Chondrocyte (in vitro differentiated cells): Measurements from ENCODE around the gene HLTF. TPM values are rescaled to one million over a fixed set of nuclear protein-coding genes. Genes with fewer than 3 reads are reported as not detected.

ENCODE experiments used
- DNase-seq: peaks from one replicate; pipeline ENCODE4 v3.0.0; 2021; ENCODE audit warnings: mixed read lengths, low spot score
- H3K27ac Mint-ChIP-seq: one replicate; pipeline ENCODE4 v1.8.0; 2021; ENCODE audit warnings: mild to moderate bottlenecking, moderate library complexity, mixed read lengths; ENCODE audit not compliant: unreplicated experiment
- H3K27me3 Mint-ChIP-seq: 2 replicates; pipeline ENCODE4 v1.8.0; 2021; ENCODE audit warnings: low read depth, mixed read lengths
- H3K36me3 Mint-ChIP-seq: 2 replicates; pipeline ENCODE4 v1.8.0; 2021; ENCODE audit warnings: low read depth, mixed read lengths
- H3K4me1 Mint-ChIP-seq: 2 replicates; pipeline ENCODE4 v1.8.0; 2021; ENCODE audit warnings: low read depth, mild to moderate bottlenecking, mixed read lengths
- H3K4me3 Mint-ChIP-seq: one replicate; pipeline ENCODE4 v1.8.0; 2021; ENCODE audit warnings: mild to moderate bottlenecking, moderate library complexity, mixed read lengths; ENCODE audit not compliant: unreplicated experiment
- H3K9me3 Mint-ChIP-seq: 2 replicates; pipeline ENCODE4 v1.8.0; 2021; ENCODE audit warnings: low read depth, mixed read lengths
- CTCF ChIP-seq: fragments of 200-600 bp; sonication (generic); IDR thresholded peaks from 2 replicates; pipeline ENCODE4 v1.5.0; 2021; ENCODE audit warnings: antibody characterized with exemption, mild to moderate bottlenecking, moderate library complexity
- total RNA-seq: library from RNA; stranded (reverse); gene quantifications from 3 replicates; pipeline ENCODE4 v1.2.1, GENCODE V29; 2021

Gene HLTF
- total RNA-seq, 1 donor from 2014 or later, result 30.9 TPM

DNA sequence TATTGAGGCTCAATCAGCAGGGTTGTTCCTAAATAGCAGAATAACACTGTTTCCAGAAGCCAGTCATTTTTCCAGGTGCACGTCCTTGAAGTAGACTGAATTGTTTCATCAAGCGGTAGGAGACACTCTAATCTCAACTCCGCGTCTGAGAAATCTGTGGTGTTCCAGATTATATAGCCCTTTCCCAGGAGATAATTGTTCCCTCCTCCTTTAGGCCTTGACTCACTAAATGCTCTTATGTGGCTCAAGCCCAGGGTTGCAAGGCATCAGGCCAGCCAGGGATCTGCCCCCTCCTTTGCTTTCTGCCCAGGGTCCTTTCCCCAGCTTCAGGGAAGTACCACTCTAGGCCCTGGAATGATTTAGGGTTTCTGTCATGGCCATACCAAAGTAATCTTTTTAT, 5.7 kb upstream of the HLTF start:
- Mint-ChIP-seq H3K4me1 (no peaks in the 10 kb centered on the region), H3K36me3 (no peaks in the 10 kb centered on the region), H3K27ac (no peak overlapping the region), H3K4me3 (no peak overlapping the region), H3K27me3 (no peaks in the 10 kb centered on the region), H3K9me3 (no peaks in the 10 kb centered on the region)
- no peak for DNase-seq
- TF ChIP-seq CTCF, result no peak

DNA sequence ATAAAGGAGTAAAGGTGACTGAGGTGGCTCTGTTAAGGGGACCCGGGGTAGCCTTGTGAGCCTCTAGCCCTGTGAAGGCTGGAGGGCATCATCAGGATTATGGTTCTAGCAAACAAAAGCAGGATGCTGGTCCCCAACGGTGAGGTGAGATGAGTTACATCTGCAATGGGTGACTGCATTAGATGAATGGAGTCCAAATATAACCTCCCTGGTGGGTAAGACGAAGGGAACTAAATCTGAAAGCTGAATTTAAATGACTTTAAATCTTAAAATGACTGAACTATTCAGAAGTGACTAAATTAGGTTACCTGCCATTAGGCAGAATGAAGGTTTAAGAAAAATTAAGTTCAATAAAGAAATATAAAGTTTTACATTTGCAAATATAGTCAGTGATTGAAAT, 4.6 kb upstream of the HLTF start:
- Mint-ChIP-seq H3K36me3 (no peaks in the 10 kb centered on the region), H3K4me3 (no peak overlapping the region), H3K9me3 (peaks cover 2% of the 10 kb centered on the region), H3K4me1 (peaks cover 2% of the 10 kb centered on the region), H3K27ac (no peak overlapping the region), H3K27me3 (no peaks in the 10 kb centered on the region)
- DNase-seq, result no peak
- no peak for TF ChIP-seq CTCF

DNA sequence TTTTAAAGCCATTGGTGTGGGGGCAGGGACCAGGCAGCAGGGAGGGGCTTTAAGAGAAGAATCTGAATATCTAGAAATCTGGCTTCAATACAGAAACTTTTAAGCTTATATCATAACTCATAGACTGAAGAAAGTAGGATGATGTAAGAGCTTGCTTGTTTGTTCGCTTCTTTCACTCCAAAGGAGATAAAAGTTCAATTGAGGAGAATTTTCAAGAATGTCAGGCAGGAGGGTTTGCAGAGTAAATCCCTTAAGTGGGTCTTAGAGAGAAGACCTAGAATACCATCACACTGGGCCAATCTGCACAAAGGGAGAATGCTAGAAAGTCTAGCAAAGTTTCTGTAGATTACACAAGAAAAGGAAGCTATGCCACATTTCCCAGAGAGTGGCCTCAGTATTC, 4.1 kb upstream of the HLTF start:
- Mint-ChIP-seq H3K9me3 (peaks cover 2% of the 10 kb centered on the region), H3K27ac (no peak overlapping the region), H3K27me3 (no peaks in the 10 kb centered on the region), H3K36me3 (no peaks in the 10 kb centered on the region), H3K4me1 (peaks cover 5% of the 10 kb centered on the region), H3K4me3 (no peak overlapping the region)
- DNase-seq, result no peak
- TF ChIP-seq CTCF, result no peak

GRCh38 chr3:149089395-149089794, 3.1 kb upstream of the HLTF start:
- H3K36me3 Mint-ChIP-seq, result peaks cover 2% of the 10 kb centered on the region
- no peak overlapping the region for H3K4me3 Mint-ChIP-seq
- H3K4me1 Mint-ChIP-seq, result peaks cover 16% of the 10 kb centered on the region
- DNase-seq, result no peak
- H3K27me3 Mint-ChIP-seq, result no peaks in the 10 kb centered on the region
- H3K9me3 Mint-ChIP-seq, result peaks cover 2% of the 10 kb centered on the region
- no peak for TF ChIP-seq CTCF
- no peak overlapping the region for H3K27ac Mint-ChIP-seq

- Mint-ChIP-seq H3K4me1 (peaks cover 23% of the 10 kb centered on the region), H3K27me3 (no peaks in the 10 kb centered on the region), H3K9me3 (peaks cover 2% of the 10 kb centered on the region), H3K36me3 (peaks cover 7% of the 10 kb centered on the region), H3K27ac (no peak overlapping the region), H3K4me3 (no peak overlapping the region)
- TF ChIP-seq CTCF, result no peak
- no peak for DNase-seq
Observed at GRCh38 chr3:149087208-149087607, 875 bp upstream of the HLTF start.
